Sigmoid colon (tissue), 7 donors: ENCODE results near the gene SLC22A3. TPM values are rescaled to one million over a fixed set of nuclear protein-coding genes. Genes with fewer than 3 reads are reported as not detected.

Experiments
- DNase-seq: peaks from one replicate; pipeline ENCODE4 v3.0.0-alpha.2; 2019
- H3K27ac ChIP-seq, 4 donors: fragments of 200-600 bp; sonication (generic); one replicate each; pipeline ENCODE4 v1.5.1; 2016 to 2019; ENCODE audit warnings: mild to moderate bottlenecking in 1 of 4
- H3K27me3 ChIP-seq, 3 donors: fragments of 200-600 bp; sonication (generic); one replicate each; pipeline ENCODE4 v1.5.1; 2019; ENCODE audit warnings: mild to moderate bottlenecking in 1 of 3
- H3K36me3 ChIP-seq, 4 donors: fragments of 200-600 bp; sonication (generic); one replicate each; pipeline ENCODE4 v1.5.1; 2016 to 2019
- H3K4me1 ChIP-seq, 4 donors: fragments of 200-600 bp; sonication (generic); one replicate each; pipeline ENCODE4 v1.5.1; 2017 to 2019
- H3K4me3 ChIP-seq, 4 donors: fragments of 200-600 bp; sonication (generic); one replicate each; pipeline ENCODE4 v1.5.1; 2017 to 2019; ENCODE audit warnings: mild to moderate bottlenecking in 2 of 4, moderate library complexity in 1 of 4
- H3K9me3 ChIP-seq, 4 donors: fragments of 200-600 bp in 3 of 4; sonication (generic) in 3 of 4; one replicate each; pipeline versions ENCODE4 v1.5.1 to v1.6.1; 2013 to 2019
- CTCF ChIP-seq, 4 experiments: fragments of 450-650 bp in 3 of 4; fragments of 200-600 bp in 1 of 4; IDR thresholded peaks; one replicate each; pipeline ENCODE4 v1.5.1; 2016 to 2019; ENCODE audit warnings: antibody characterized with exemption in 4 of 4, mild to moderate bottlenecking in 3 of 4, moderate library complexity in 2 of 4
- EP300 ChIP-seq, 4 donors: sonication (generic); formaldehyde crosslinking; IDR thresholded peaks; one replicate each; pipeline ENCODE4 v1.6.1; 2017; ENCODE audit warnings: antibody characterized with exemption in 4 of 4
- POLR2A ChIP-seq, 2 donors: fragments of 450-650 bp; IDR thresholded peaks; one replicate each; pipeline ENCODE4 v1.6.1; 2016; ENCODE audit warnings: antibody characterized with exemption in 2 of 2, mild to moderate bottlenecking in 2 of 2, moderate library complexity in 2 of 2
- POLR2AphosphoS5 ChIP-seq, 4 donors: sonication (generic); formaldehyde crosslinking; IDR thresholded peaks; one replicate each; pipeline ENCODE4 v1.6.1; 2017; ENCODE audit warnings: antibody characterized with exemption in 4 of 4
- WGBS, 2 donors: extraction: QIAGEN DNeasy Blood & Tissue Kit; methylation state at CpG; one replicate each; pipeline ENCODE4 v1.1.7; 2013; 5-methylcytosine and 5-hydroxymethylcytosine counted together
- intact Hi-C: fragments of 100-400 bp; cut with DNase I; formaldehyde crosslinking; loops from one replicate; pipeline ENCODE4 v1.15.1; 2023
- polyA plus RNA-seq, 3 donors: library from polyadenylated mRNA; stranded (reverse); fragments of 200-250 nt; gene quantifications; one replicate each; pipeline ENCODE4 v1.2.3, GENCODE V29; 2013
- total RNA-seq, 4 donors: library from RNA; depleted of rRNA; stranded (reverse); fragments of >200 nt; gene quantifications; one replicate each; pipeline ENCODE4 v1.1.0, GENCODE V29; 2016
- donor health status: healthy with polysubstance abuse.
- donor health status: Bipolar disorder and iron deficiency.
- donor health status: healthy.

The SLC22A3 gene
- total and polyA plus RNA-seq, 7 donors: 0.23 to 26.3 (median 13.6) TPM

- Histone ChIP-seq H3K4me3 (no peak overlapping the region), H3K9me3 (no peaks in the 10 kb centered on the region), H3K27ac (no peak overlapping the region), H3K4me1 (no peaks in the 10 kb centered on the region), H3K36me3 (no peaks in the 10 kb centered on the region), H3K27me3 (no peaks in the 10 kb centered on the region)
- TF ChIP-seq EP300 (IDR thresholded peaks at IDR 0.05) (no peak), POLR2A (IDR thresholded peaks at IDR 0.05) (no peak), CTCF (IDR thresholded peaks at IDR 0.05) (no peak), POLR2AphosphoS5 (IDR thresholded peaks at IDR 0.05) (no peak)
- intact Hi-C loops: no loop called here
- DNase-seq: no peak
- WGBS, 2 donors: 69 to 76% methylated on average over 3 of the region's 3 CpGs
These were observed 10.2 kb upstream of the SLC22A3 start for GRCh38 chr6:160337991-160338390.

- no peak for TF ChIP-seq POLR2A (IDR thresholded peaks at IDR 0.05)
- no peak for TF ChIP-seq EP300 (IDR thresholded peaks at IDR 0.05)
- TF ChIP-seq CTCF (IDR thresholded peaks at IDR 0.05): no peak
- TF ChIP-seq POLR2AphosphoS5 (IDR thresholded peaks at IDR 0.05): no peak
- H3K4me1 ChIP-seq: peaks cover 0 to 4% (median 0%) of the 10 kb centered on the region in 4 donors
- intact Hi-C loops: no loop called here
- no peaks in the 10 kb centered on the region for H3K27me3 ChIP-seq
- DNase-seq: no peak
- no peaks in the 10 kb centered on the region for H3K36me3 ChIP-seq
- no peak overlapping the region for H3K27ac ChIP-seq
- no peak overlapping the region for H3K4me3 ChIP-seq
- 92 to 94% methylated on average over 2 of the region's 2 CpGs for WGBS, 2 donors
- no peaks in the 10 kb centered on the region for H3K9me3 ChIP-seq
These were observed 5.0 kb upstream of the SLC22A3 start for GRCh38 chr6:160343144-160343543.

- Histone ChIP-seq H3K27ac (no peak overlapping the region), H3K36me3 (no peaks in the 10 kb centered on the region), H3K9me3 (no peaks in the 10 kb centered on the region), H3K4me3 (no peak overlapping the region), H3K4me1 (peaks cover 0 to 6% (median 2%) of the 10 kb centered on the region in 4 donors), H3K27me3 (no peaks in the 10 kb centered on the region)
- 86 to 98% methylated on average over 3 of the region's 3 CpGs for WGBS, 2 donors
- no peak for DNase-seq
- intact Hi-C loops: no loop called here
- TF ChIP-seq CTCF (IDR thresholded peaks at IDR 0.05): no peak
- no peak for TF ChIP-seq EP300 (IDR thresholded peaks at IDR 0.05)
- no peak for TF ChIP-seq POLR2AphosphoS5 (IDR thresholded peaks at IDR 0.05)
- no peak for TF ChIP-seq POLR2A (IDR thresholded peaks at IDR 0.05)
These were observed 3.9 kb upstream of the SLC22A3 start for GRCh38 chr6:160344271-160344670.

GRCh38 chr6:160347259-160348222, 637 bp upstream of the SLC22A3 start:
- no peak for TF ChIP-seq EP300 (IDR thresholded peaks at IDR 0.05)
- TF ChIP-seq POLR2A (IDR thresholded peaks at IDR 0.05): no peak
- TF ChIP-seq POLR2AphosphoS5 (IDR thresholded peaks at IDR 0.05): no peak
- TF ChIP-seq CTCF (IDR thresholded peaks at IDR 0.05): no peak
- no peaks in the 10 kb centered on the region for H3K9me3 ChIP-seq
- intact Hi-C loops: loop anchor here (1.0 to 5.0 kb wide), 3 partner anchors 40 to 209 kb away; no protein-coding TSS in a partner anchor
- peaks cover 0 to 22% (median 16%) of the 10 kb centered on the region in 4 donors for H3K4me1 ChIP-seq
- DNase-seq: no peak
- no peaks in the 10 kb centered on the region for H3K36me3 ChIP-seq
- H3K4me3 ChIP-seq: peak overlapping the region; percentile 57 to 87 (median 74)
- 31 to 34% methylated on average over 74 of the region's 74 CpGs for WGBS, 2 donors
- H3K27me3 ChIP-seq: no peaks in the 10 kb centered on the region
- H3K27ac ChIP-seq: peak overlapping the region; percentile 81 to 89 (median 84)
